Activated naive CD4-positive, alpha-beta T cell treated with anti-CD3 and anti-CD28 coated beads, Interleukin-2, amount 50 U/mL, for 24 hours (primary cell): Measurements from ENCODE around the gene ITPR1.

Experiments used
- H3K27ac Mint-ChIP-seq: one replicate; pipeline ENCODE4 v1.8.0; 2021; ENCODE audit warnings: mild to moderate bottlenecking, mixed read lengths
- H3K27me3 Mint-ChIP-seq: one replicate; pipeline ENCODE4 v1.8.0; 2021; ENCODE audit warnings: mixed read lengths
- H3K36me3 Mint-ChIP-seq: one replicate; pipeline ENCODE4 v1.8.0; 2021; ENCODE audit warnings: mixed read lengths
- H3K4me1 Mint-ChIP-seq: one replicate; pipeline ENCODE4 v1.8.0; 2021; ENCODE audit warnings: mixed read lengths
- H3K4me3 Mint-ChIP-seq: one replicate; pipeline ENCODE4 v1.8.0; 2021; ENCODE audit warnings: mild to moderate bottlenecking, mixed read lengths
- H3K9me3 Mint-ChIP-seq: one replicate; pipeline ENCODE4 v1.8.0; 2021; ENCODE audit warnings: mixed read lengths

The ITPR1 gene

GRCh38 chr3:4472312-4472711 is 20.8 kb upstream of the ITPR1 start:
- Mint-ChIP-seq H3K4me1 (peaks cover 7% of the 10 kb centered on the region), H3K27me3 (peaks cover 7% of the 10 kb centered on the region), H3K4me3 (no peak overlapping the region), H3K36me3 (no peaks in the 10 kb centered on the region), H3K27ac (no peak overlapping the region), H3K9me3 (no peaks in the 10 kb centered on the region)

- Mint-ChIP-seq H3K27me3 (peaks cover 7% of the 10 kb centered on the region), H3K9me3 (no peaks in the 10 kb centered on the region), H3K4me3 (no peak overlapping the region), H3K4me1 (peaks cover 5% of the 10 kb centered on the region), H3K36me3 (no peaks in the 10 kb centered on the region), H3K27ac (no peak overlapping the region)
Measured at GRCh38 chr3:4472766-4473165, 20.4 kb upstream of the ITPR1 start.

- H3K9me3 Mint-ChIP-seq = no peaks in the 10 kb centered on the region
- H3K27ac Mint-ChIP-seq = peak overlapping the region; percentile 38
- no peaks in the 10 kb centered on the region for H3K36me3 Mint-ChIP-seq
- peaks cover 5% of the 10 kb centered on the region for H3K4me1 Mint-ChIP-seq
- peaks cover 10% of the 10 kb centered on the region for H3K27me3 Mint-ChIP-seq
- no peak overlapping the region for H3K4me3 Mint-ChIP-seq
Measured at GRCh38 chr3:4474683-4475490, 18.3 kb upstream of the ITPR1 start.

GRCh38 chr3:4475804-4476203 is 17.3 kb upstream of the ITPR1 start:
- H3K27me3 Mint-ChIP-seq = peaks cover 10% of the 10 kb centered on the region
- no peaks in the 10 kb centered on the region for H3K36me3 Mint-ChIP-seq
- H3K27ac Mint-ChIP-seq = no peak overlapping the region
- H3K4me3 Mint-ChIP-seq = no peak overlapping the region
- H3K4me1 Mint-ChIP-seq = peaks cover 5% of the 10 kb centered on the region
- no peaks in the 10 kb centered on the region for H3K9me3 Mint-ChIP-seq

- H3K4me1 Mint-ChIP-seq = peaks cover 5% of the 10 kb centered on the region
- H3K9me3 Mint-ChIP-seq = no peaks in the 10 kb centered on the region
- H3K36me3 Mint-ChIP-seq = no peaks in the 10 kb centered on the region
- H3K27ac Mint-ChIP-seq = no peak overlapping the region
- peaks cover 10% of the 10 kb centered on the region for H3K27me3 Mint-ChIP-seq
- H3K4me3 Mint-ChIP-seq = no peak overlapping the region
Measured at GRCh38 chr3:4476496-4476895, 16.7 kb upstream of the ITPR1 start.

GRCh38 chr3:4478261-4478660 is 14.9 kb upstream of the ITPR1 start:
- Mint-ChIP-seq H3K4me1 (peaks cover 5% of the 10 kb centered on the region), H3K27me3 (peaks cover 9% of the 10 kb centered on the region), H3K27ac (no peak overlapping the region), H3K9me3 (no peaks in the 10 kb centered on the region), H3K4me3 (no peak overlapping the region), H3K36me3 (no peaks in the 10 kb centered on the region)

- Mint-ChIP-seq H3K27me3 (no peaks in the 10 kb centered on the region), H3K4me1 (peaks cover 33% of the 10 kb centered on the region), H3K4me3 (peak overlapping the region; percentile 97), H3K36me3 (peaks cover 4% of the 10 kb centered on the region), H3K9me3 (no peaks in the 10 kb centered on the region), H3K27ac (no peak overlapping the region)
Measured at GRCh38 chr3:4491855-4492207, 1.3 kb upstream of the ITPR1 start.

GRCh38 chr3:4492208-4493013 is 737 bp upstream of the ITPR1 start:
- peak overlapping the region; percentile 97 for H3K4me3 Mint-ChIP-seq
- H3K36me3 Mint-ChIP-seq = peaks cover 4% of the 10 kb centered on the region
- H3K4me1 Mint-ChIP-seq = peaks cover 39% of the 10 kb centered on the region
- no peaks in the 10 kb centered on the region for H3K9me3 Mint-ChIP-seq
- peak overlapping the region; percentile 75 for H3K27ac Mint-ChIP-seq
- no peaks in the 10 kb centered on the region for H3K27me3 Mint-ChIP-seq

GRCh38 chr3:4493941-4494894 is 1.1 kb downstream of the ITPR1 start:
- no peaks in the 10 kb centered on the region for H3K27me3 Mint-ChIP-seq
- peaks cover 49% of the 10 kb centered on the region for H3K4me1 Mint-ChIP-seq
- H3K9me3 Mint-ChIP-seq = no peaks in the 10 kb centered on the region
- peak overlapping the region; percentile 97 for H3K4me3 Mint-ChIP-seq
- peak overlapping the region; percentile 91 for H3K27ac Mint-ChIP-seq
- H3K36me3 Mint-ChIP-seq = peaks cover 7% of the 10 kb centered on the region

GRCh38 chr3:4494895-4495264 is 1.7 kb downstream of the ITPR1 start:
- Mint-ChIP-seq H3K27ac (peak overlapping the region; percentile 91), H3K4me1 (peaks cover 49% of the 10 kb centered on the region), H3K4me3 (peak overlapping the region; percentile 97), H3K27me3 (no peaks in the 10 kb centered on the region), H3K9me3 (no peaks in the 10 kb centered on the region), H3K36me3 (peaks cover 8% of the 10 kb centered on the region)

- peaks cover 10% of the 10 kb centered on the region for H3K36me3 Mint-ChIP-seq
- peaks cover 49% of the 10 kb centered on the region for H3K4me1 Mint-ChIP-seq
Measured at GRCh38 chr3:4495294-4496086, 2.3 kb downstream of the ITPR1 start.

GRCh38 chr3:4496087-4496452 is 2.9 kb downstream of the ITPR1 start:
- Mint-ChIP-seq H3K9me3 (no peaks in the 10 kb centered on the region), H3K36me3 (peaks cover 10% of the 10 kb centered on the region), H3K4me1 (peaks cover 46% of the 10 kb centered on the region), H3K4me3 (peak overlapping the region; percentile 97), H3K27ac (no peak overlapping the region), H3K27me3 (no peaks in the 10 kb centered on the region)

More at GRCh38 chr3:4495294-4496086, 2.3 kb downstream of the ITPR1 start:
- Mint-ChIP-seq H3K9me3 (no peaks in the 10 kb centered on the region), H3K27me3 (no peaks in the 10 kb centered on the region), H3K4me3 (peak overlapping the region; percentile 97), H3K27ac (peak overlapping the region; percentile 9)

GRCh38 chr3:4497005-4497692 is 4.0 kb downstream of the ITPR1 start:
- Mint-ChIP-seq H3K9me3 (no peaks in the 10 kb centered on the region), H3K27me3 (no peaks in the 10 kb centered on the region), H3K4me1 (peaks cover 43% of the 10 kb centered on the region), H3K4me3 (peak overlapping the region; percentile 97), H3K27ac (no peak overlapping the region), H3K36me3 (peaks cover 10% of the 10 kb centered on the region)

- Mint-ChIP-seq H3K9me3 (no peaks in the 10 kb centered on the region), H3K36me3 (peaks cover 10% of the 10 kb centered on the region), H3K4me3 (peak overlapping the region; percentile 24), H3K27ac (no peak overlapping the region), H3K27me3 (no peaks in the 10 kb centered on the region), H3K4me1 (peaks cover 44% of the 10 kb centered on the region)
Measured at GRCh38 chr3:4497843-4498324, 4.7 kb downstream of the ITPR1 start.
